Smooth muscle cell (in vitro differentiated cells): Measurements from ENCODE around the gene OPN1SW. TPM values are rescaled to one million over a fixed set of nuclear protein-coding genes. Genes with fewer than 3 reads are reported as not detected.

Experiments
- DNase-seq: peaks from one replicate; lab custom pipeline; 2025; ENCODE audit not compliant: unreplicated experiment; lab: John Stamatoyannopoulos, UW
- H2AFZ ChIP-seq: fragments of 200-600 bp; sonication (generic); 2 replicates; pipeline ENCODE4 v1.6.0; 2016; ENCODE audit warnings: antibody characterized with exemption, low read depth, mild to moderate bottlenecking
- H3F3A ChIP-seq: fragments of 200-600 bp; sonication (generic); 2 replicates; pipeline ENCODE4 v1.6.0; 2017; ENCODE audit warnings: antibody characterized with exemption, low read depth
- H3K27ac ChIP-seq: fragments of 200-600 bp; sonication (generic); 2 replicates; pipeline ENCODE4 v1.5.1; 2016; ENCODE audit warnings: low read depth, mild to moderate bottlenecking
- H3K27me3 ChIP-seq: fragments of 200-600 bp; sonication (generic); 2 replicates; pipeline ENCODE4 v1.6.1; 2016; ENCODE audit warnings: low read depth, mild to moderate bottlenecking
- H3K36me3 ChIP-seq: fragments of 200-600 bp; sonication (generic); 2 replicates; pipeline ENCODE4 v1.5.1; 2016; ENCODE audit warnings: low read depth
- H3K4me1 ChIP-seq: fragments of 200-600 bp; sonication (generic); 2 replicates; pipeline ENCODE4 v1.5.1; 2016; ENCODE audit warnings: low read depth
- H3K4me2 ChIP-seq: fragments of 200-600 bp; sonication (generic); 2 replicates; pipeline ENCODE4 v1.6.0; 2016; ENCODE audit warnings: mild to moderate bottlenecking
- H3K4me3 ChIP-seq: fragments of 200-600 bp; sonication (generic); 2 replicates; pipeline ENCODE4 v1.5.1; 2016; ENCODE audit warnings: mild to moderate bottlenecking
- H3K79me2 ChIP-seq: fragments of 200-600 bp; sonication (generic); 2 replicates; pipeline ENCODE4 v1.6.0; 2016; ENCODE audit warnings: low read depth, mild to moderate bottlenecking
- H3K9ac ChIP-seq: fragments of 200-600 bp; sonication (generic); 2 replicates; pipeline ENCODE4 v1.6.0; 2016; ENCODE audit warnings: low read depth
- H3K9me3 ChIP-seq: fragments of 200-600 bp; sonication (generic); replicated peaks from 2 replicates; pipeline ENCODE4 v1.5.1; 2016; ENCODE audit warnings: low read depth
- H4K20me1 ChIP-seq: fragments of 200-600 bp; sonication (generic); 2 replicates; pipeline ENCODE4 v1.6.0; 2016; ENCODE audit warnings: low read depth
- WGBS: methylation state at CpG from one replicate; pipeline ENCODE4 v1.1.7; 2016; ENCODE audit warnings: low lambda C conversion rate; 5-methylcytosine and 5-hydroxymethylcytosine counted together
- polyA plus RNA-seq: library from polyadenylated mRNA; unstranded; fragments of >200 nt; fragmentation: Nextera tagmentation; extraction: Ambion mirVana; gene quantifications from 2 replicates; pipeline ENCODE4 v1.2.1, GENCODE V29; 2016
- total RNA-seq: library from RNA; depleted of rRNA; stranded (reverse); fragments of >200 nt; gene quantifications from 2 replicates; pipeline ENCODE4 v1.2.3, GENCODE V29; 2014
- TF ChIP-seq, protein P1 (sequence below): fragments of 200-600 bp; sonication (generic); IDR thresholded peaks from 2 replicates; pipeline ENCODE4 v1.5.1; 2017; ENCODE audit warnings: borderline replicate concordance, mild to moderate bottlenecking, antibody characterized with exemption; ENCODE audit not compliant: insufficient read depth, poor library complexity, severe bottlenecking

OPN1SW gene
- total and polyA plus RNA-seq, 2 experiments from 2014 or later, result 1.7 TPM; not detected in 1

DNA sequence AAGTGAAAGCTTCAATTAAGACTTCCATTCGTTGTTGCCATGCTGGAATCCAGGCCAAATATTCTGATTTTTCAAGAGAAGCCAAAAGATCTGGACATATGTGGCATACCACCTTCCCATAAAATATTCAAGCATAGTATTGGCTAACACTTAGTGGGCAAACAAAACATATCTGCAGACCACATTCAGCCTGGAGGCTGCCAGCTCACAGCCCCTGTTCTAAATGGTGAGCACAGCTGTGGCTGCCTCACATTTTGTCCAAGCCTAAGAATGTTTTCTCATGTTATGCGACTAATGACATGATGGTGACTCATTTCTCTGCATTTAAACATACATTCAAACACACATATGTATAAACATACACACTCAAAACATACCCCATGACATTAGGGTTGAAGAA, 47.0 kb downstream of the OPN1SW start:
- no peaks in the 10 kb centered on the region for H3K27me3 ChIP-seq
- no peak overlapping the region for H3K9ac ChIP-seq
- no peak overlapping the region for H2AFZ ChIP-seq
- no peaks in the 10 kb centered on the region for H3K36me3 ChIP-seq
- no peak overlapping the region for H3K4me2 ChIP-seq
- H3K4me1 ChIP-seq, result peaks cover 6% of the 10 kb centered on the region
- 59% methylated on average over 2 of the region's 2 CpGs for WGBS
- H3F3A ChIP-seq, result no peaks in the 10 kb centered on the region
- no peak for DNase-seq
- H3K27ac ChIP-seq, result no peak overlapping the region
- no peaks in the 10 kb centered on the region for H3K9me3 ChIP-seq
- H3K4me3 ChIP-seq, result no peak overlapping the region
- TF ChIP-seq, protein P1, sequence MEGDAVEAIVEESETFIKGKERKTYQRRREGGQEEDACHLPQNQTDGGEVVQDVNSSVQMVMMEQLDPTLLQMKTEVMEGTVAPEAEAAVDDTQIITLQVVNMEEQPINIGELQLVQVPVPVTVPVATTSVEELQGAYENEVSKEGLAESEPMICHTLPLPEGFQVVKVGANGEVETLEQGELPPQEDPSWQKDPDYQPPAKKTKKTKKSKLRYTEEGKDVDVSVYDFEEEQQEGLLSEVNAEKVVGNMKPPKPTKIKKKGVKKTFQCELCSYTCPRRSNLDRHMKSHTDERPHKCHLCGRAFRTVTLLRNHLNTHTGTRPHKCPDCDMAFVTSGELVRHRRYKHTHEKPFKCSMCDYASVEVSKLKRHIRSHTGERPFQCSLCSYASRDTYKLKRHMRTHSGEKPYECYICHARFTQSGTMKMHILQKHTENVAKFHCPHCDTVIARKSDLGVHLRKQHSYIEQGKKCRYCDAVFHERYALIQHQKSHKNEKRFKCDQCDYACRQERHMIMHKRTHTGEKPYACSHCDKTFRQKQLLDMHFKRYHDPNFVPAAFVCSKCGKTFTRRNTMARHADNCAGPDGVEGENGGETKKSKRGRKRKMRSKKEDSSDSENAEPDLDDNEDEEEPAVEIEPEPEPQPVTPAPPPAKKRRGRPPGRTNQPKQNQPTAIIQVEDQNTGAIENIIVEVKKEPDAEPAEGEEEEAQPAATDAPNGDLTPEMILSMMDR, result no peak
- H3K79me2 ChIP-seq, result no peaks in the 10 kb centered on the region
- no peaks in the 10 kb centered on the region for H4K20me1 ChIP-seq

DNA sequence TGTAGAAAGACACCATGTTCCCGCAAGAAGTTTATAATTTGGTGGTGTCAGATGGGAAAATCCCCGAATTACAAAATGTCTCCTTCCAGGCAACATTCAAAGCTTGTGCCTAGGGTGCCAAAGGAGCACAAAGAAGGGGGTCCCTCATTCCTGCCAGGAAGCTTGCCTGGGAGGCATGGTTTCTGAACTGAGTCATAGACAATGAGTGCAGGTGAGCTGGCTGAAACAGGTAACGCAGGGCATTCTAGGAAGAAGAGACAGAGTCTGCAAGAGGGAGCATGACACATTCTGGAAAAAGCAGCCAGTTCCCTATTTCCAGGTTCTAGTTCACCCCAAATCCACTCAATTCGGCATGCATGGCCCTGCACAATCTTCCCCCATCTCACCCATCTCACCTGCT, 48.4 kb downstream of the OPN1SW start:
- H3K4me2 ChIP-seq, result no peak overlapping the region
- no peaks in the 10 kb centered on the region for H3F3A ChIP-seq
- H3K9me3 ChIP-seq, result no peaks in the 10 kb centered on the region
- H3K9ac ChIP-seq, result no peak overlapping the region
- no peak for DNase-seq
- no peak overlapping the region for H2AFZ ChIP-seq
- 92% methylated on average over 4 of the region's 4 CpGs for WGBS
- no peaks in the 10 kb centered on the region for H4K20me1 ChIP-seq
- peaks cover 6% of the 10 kb centered on the region for H3K4me1 ChIP-seq
- no peaks in the 10 kb centered on the region for H3K27me3 ChIP-seq
- H3K27ac ChIP-seq, result no peak overlapping the region
- no peaks in the 10 kb centered on the region for H3K36me3 ChIP-seq
- TF ChIP-seq, protein P1, result no peak
- H3K79me2 ChIP-seq, result no peaks in the 10 kb centered on the region
- H3K4me3 ChIP-seq, result no peak overlapping the region

GRCh38 chr7:128726737-128727072, 48.9 kb downstream of the OPN1SW start:
- no peaks in the 10 kb centered on the region for H3F3A ChIP-seq
- H3K4me1 ChIP-seq, result peaks cover 6% of the 10 kb centered on the region
- peaks cover 5% of the 10 kb centered on the region for H3K27me3 ChIP-seq
- H3K4me3 ChIP-seq, result no peak overlapping the region
- 72% methylated on average over 1 of the region's 1 CpG for WGBS
- H3K79me2 ChIP-seq, result no peaks in the 10 kb centered on the region
- no peak overlapping the region for H3K9ac ChIP-seq
- no peak for DNase-seq
- no peak overlapping the region for H3K27ac ChIP-seq
- no peaks in the 10 kb centered on the region for H3K36me3 ChIP-seq
- no peaks in the 10 kb centered on the region for H3K9me3 ChIP-seq
- TF ChIP-seq, protein P1, result no peak
- H4K20me1 ChIP-seq, result no peaks in the 10 kb centered on the region
- H3K4me2 ChIP-seq, result no peak overlapping the region
- no peak overlapping the region for H2AFZ ChIP-seq

- no peak overlapping the region for H3K4me2 ChIP-seq
- H3K27me3 ChIP-seq, result peaks cover 6% of the 10 kb centered on the region
- no peak overlapping the region for H3K27ac ChIP-seq
- no peaks in the 10 kb centered on the region for H3K79me2 ChIP-seq
- no peak overlapping the region for H2AFZ ChIP-seq
- H3K9me3 ChIP-seq, result no peaks in the 10 kb centered on the region
- no peaks in the 10 kb centered on the region for H3K36me3 ChIP-seq
- peaks cover 6% of the 10 kb centered on the region for H3K4me1 ChIP-seq
- H3K4me3 ChIP-seq, result no peak overlapping the region
- no peaks in the 10 kb centered on the region for H3F3A ChIP-seq
- WGBS, result 86% methylated on average over 8 of the region's 8 CpGs
- TF ChIP-seq, protein P1, result no peak
- no peak overlapping the region for H3K9ac ChIP-seq
- no peaks in the 10 kb centered on the region for H4K20me1 ChIP-seq
- DNase-seq, result no peak
These were observed 49.4 kb downstream of the OPN1SW start for GRCh38 chr7:128726059-128726736.
